B cell (primary cell): ENCODE results near the gene GP1BB.

ENCODE experiments used
- CTCF ChIP-seq: fragments of 200-600 bp; IDR thresholded peaks from one replicate; pipeline ENCODE4 v1.8.0; 2022; ENCODE audit warnings: antibody characterized with exemption, mild to moderate bottlenecking
- EZH2 ChIP-seq: IDR thresholded peaks from 2 replicates; pipeline ENCODE4 v1.6.1; 2012; ENCODE audit warnings: borderline replicate concordance, low read depth, mild to moderate bottlenecking, moderate library complexity, low read length; ENCODE audit not compliant: insufficient read depth, poor library complexity, severe bottlenecking

- TF ChIP-seq CTCF (no peak), EZH2 (no peak)
Observed at GRCh38 chr22:19749876-19750275, 26.5 kb downstream of the GP1BB start.
